ENCODE results near the gene TMEM141.

The TMEM141 gene

DNA sequence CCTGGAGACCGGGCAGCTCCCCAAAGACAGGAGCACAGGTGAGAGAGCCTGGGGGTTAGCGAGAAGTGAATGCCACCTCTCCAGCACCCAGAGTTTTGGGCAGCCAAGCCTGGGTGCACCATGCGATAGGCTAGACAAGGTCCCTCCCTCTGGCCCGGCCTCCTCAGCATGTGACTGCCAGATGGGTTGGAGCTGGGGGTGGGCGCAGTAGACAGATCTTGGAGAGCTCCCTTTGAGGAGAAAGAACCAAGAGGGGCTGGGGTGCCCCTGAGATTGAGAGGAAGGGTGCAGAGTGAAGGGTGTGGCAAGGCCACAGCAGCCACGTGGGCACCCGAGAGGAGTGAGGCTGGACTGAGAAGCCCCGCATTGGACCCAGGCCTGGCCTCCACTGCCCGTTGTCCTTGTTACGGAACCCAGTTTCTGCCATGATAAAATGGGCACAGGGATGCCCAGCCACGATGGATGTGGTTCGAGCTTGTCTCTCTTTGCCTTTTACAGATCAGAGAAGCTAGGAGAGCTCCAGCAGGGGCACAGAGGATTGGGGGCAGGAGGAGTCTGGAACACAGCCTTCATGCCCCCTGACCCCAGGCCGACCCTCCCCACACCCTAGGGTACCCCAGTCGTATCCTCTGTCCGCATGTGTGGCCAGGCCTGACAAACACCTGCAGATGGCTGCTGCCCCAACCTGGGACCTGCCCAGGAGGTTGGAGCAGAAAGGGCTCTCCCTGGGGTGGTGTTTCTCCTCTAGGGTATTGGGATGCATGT is 1.4 kb downstream of the TMEM141 start:
- TF ChIP-seq TAF1 (IDR thresholded peaks at IDR 0.05; ENCODE audit: borderline replicate concordance, insufficient read depth, low read length) (no peak), FOXP2 (optimal IDR thresholded peaks at IDR 0.05; ENCODE audit: borderline replicate concordance, extremely low read depth, extremely low read length, insufficient read depth) (no peak), POLR2AphosphoS5 (IDR thresholded peaks at IDR 0.05; ENCODE audit: low read depth, low read length) (no peak), SIN3A (IDR thresholded peaks at IDR 0.05; ENCODE audit: borderline replicate concordance, insufficient read depth, low read length) (no peak)
- TF ChIP-seq, protein P1, sequence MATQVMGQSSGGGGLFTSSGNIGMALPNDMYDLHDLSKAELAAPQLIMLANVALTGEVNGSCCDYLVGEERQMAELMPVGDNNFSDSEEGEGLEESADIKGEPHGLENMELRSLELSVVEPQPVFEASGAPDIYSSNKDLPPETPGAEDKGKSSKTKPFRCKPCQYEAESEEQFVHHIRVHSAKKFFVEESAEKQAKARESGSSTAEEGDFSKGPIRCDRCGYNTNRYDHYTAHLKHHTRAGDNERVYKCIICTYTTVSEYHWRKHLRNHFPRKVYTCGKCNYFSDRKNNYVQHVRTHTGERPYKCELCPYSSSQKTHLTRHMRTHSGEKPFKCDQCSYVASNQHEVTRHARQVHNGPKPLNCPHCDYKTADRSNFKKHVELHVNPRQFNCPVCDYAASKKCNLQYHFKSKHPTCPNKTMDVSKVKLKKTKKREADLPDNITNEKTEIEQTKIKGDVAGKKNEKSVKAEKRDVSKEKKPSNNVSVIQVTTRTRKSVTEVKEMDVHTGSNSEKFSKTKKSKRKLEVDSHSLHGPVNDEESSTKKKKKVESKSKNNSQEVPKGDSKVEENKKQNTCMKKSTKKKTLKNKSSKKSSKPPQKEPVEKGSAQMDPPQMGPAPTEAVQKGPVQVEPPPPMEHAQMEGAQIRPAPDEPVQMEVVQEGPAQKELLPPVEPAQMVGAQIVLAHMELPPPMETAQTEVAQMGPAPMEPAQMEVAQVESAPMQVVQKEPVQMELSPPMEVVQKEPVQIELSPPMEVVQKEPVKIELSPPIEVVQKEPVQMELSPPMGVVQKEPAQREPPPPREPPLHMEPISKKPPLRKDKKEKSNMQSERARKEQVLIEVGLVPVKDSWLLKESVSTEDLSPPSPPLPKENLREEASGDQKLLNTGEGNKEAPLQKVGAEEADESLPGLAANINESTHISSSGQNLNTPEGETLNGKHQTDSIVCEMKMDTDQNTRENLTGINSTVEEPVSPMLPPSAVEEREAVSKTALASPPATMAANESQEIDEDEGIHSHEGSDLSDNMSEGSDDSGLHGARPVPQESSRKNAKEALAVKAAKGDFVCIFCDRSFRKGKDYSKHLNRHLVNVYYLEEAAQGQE (IDR thresholded peaks at IDR 0.05; ENCODE audit: insufficient read depth in 1 of 2, low read depth in 2 of 2, low read length in 2 of 2): no peak

- TF ChIP-seq FOXP2 (optimal IDR thresholded peaks at IDR 0.05; ENCODE audit: borderline replicate concordance, extremely low read depth, extremely low read length, insufficient read depth) (no peak), POLR2AphosphoS5 (IDR thresholded peaks at IDR 0.05; ENCODE audit: low read depth, low read length) (no peak), SIN3A (IDR thresholded peaks at IDR 0.05; ENCODE audit: borderline replicate concordance, insufficient read depth, low read length) (no peak), TAF1 (IDR thresholded peaks at IDR 0.05; ENCODE audit: borderline replicate concordance, insufficient read depth, low read length) (no peak)
- TF ChIP-seq, protein P1 (IDR thresholded peaks at IDR 0.05; ENCODE audit: insufficient read depth in 1 of 2, low read depth in 2 of 2, low read length in 2 of 2): no peak
These were observed 2.2 kb downstream of the TMEM141 start for GRCh38 chr9:136793086-136793946.

DNA sequence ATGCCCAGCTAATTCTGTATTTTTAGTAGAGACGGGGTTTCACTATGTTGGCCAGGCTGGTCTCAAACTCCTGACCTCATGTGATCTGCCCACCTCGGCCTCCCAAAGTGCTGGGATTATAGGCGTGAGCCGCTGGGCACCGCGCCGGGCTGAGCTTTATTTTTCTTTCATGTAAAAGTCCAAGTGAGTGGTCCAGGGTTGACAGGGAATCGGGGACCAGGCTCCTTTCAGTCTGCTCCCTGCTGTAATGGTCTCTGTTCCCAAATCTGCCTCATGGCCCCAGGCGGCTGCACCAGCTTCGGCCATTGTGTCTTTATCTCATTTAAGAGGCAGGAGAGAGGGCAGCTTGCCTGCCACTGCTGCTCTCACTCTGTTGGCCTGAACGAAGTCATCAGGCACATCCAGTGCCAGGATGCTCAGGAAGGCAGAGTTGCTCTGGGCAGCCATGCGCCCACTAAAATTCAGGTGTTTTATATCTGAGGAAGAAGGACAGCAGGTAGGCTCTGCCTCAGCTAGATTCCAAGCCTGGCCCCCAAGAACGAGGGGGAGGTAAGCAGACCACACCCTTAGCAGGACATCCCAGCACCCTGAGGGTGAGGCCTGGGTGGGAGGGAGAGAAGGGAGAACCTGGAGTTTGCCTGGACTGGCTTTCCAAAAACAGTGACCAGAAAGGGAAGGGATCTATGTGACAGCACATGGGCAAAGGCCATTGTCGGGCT is 3.3 kb downstream of the TMEM141 start:
- TF ChIP-seq TAF1 (IDR thresholded peaks at IDR 0.05; ENCODE audit: borderline replicate concordance, insufficient read depth, low read length): no peak
- TF ChIP-seq SIN3A (IDR thresholded peaks at IDR 0.05; ENCODE audit: borderline replicate concordance, insufficient read depth, low read length): no peak
- TF ChIP-seq, protein P1 (IDR thresholded peaks at IDR 0.05; ENCODE audit: insufficient read depth in 1 of 2, low read depth in 2 of 2, low read length in 2 of 2): no peak
- no peak for TF ChIP-seq FOXP2 (optimal IDR thresholded peaks at IDR 0.05; ENCODE audit: borderline replicate concordance, extremely low read depth, extremely low read length, insufficient read depth)
- TF ChIP-seq POLR2AphosphoS5 (IDR thresholded peaks at IDR 0.05; ENCODE audit: low read depth, low read length): no peak

- no peak for TF ChIP-seq POLR2AphosphoS5 (IDR thresholded peaks at IDR 0.05; ENCODE audit: low read depth, low read length)
- TF ChIP-seq, protein P1 (IDR thresholded peaks at IDR 0.05; ENCODE audit: insufficient read depth in 1 of 2, low read depth in 2 of 2, low read length in 2 of 2): no peak
- TF ChIP-seq SIN3A (IDR thresholded peaks at IDR 0.05; ENCODE audit: borderline replicate concordance, insufficient read depth, low read length): no peak
- TF ChIP-seq FOXP2 (optimal IDR thresholded peaks at IDR 0.05; ENCODE audit: borderline replicate concordance, extremely low read depth, extremely low read length, insufficient read depth): no peak
- TF ChIP-seq TAF1 (IDR thresholded peaks at IDR 0.05; ENCODE audit: borderline replicate concordance, insufficient read depth, low read length): no peak
These were observed 3.8 kb downstream of the TMEM141 start for GRCh38 chr9:136795000-136795348.

All from PFSK-1 (cell line).